Airway epithelial cell (primary cell): ENCODE results near the gene ZNF577. TPM values are rescaled to one million over a fixed set of nuclear protein-coding genes. Genes with fewer than 3 reads are reported as not detected.

Experiments used
- total RNA-seq: library from RNA; depleted of rRNA; stranded (reverse); fragments of >200 nt; gene quantifications from 2 replicates; pipeline ENCODE4 v1.2.3, GENCODE V29; 2015

ZNF577 gene
- total RNA-seq, result 2.5 and 5.0 TPM in 2 replicates

DNA sequence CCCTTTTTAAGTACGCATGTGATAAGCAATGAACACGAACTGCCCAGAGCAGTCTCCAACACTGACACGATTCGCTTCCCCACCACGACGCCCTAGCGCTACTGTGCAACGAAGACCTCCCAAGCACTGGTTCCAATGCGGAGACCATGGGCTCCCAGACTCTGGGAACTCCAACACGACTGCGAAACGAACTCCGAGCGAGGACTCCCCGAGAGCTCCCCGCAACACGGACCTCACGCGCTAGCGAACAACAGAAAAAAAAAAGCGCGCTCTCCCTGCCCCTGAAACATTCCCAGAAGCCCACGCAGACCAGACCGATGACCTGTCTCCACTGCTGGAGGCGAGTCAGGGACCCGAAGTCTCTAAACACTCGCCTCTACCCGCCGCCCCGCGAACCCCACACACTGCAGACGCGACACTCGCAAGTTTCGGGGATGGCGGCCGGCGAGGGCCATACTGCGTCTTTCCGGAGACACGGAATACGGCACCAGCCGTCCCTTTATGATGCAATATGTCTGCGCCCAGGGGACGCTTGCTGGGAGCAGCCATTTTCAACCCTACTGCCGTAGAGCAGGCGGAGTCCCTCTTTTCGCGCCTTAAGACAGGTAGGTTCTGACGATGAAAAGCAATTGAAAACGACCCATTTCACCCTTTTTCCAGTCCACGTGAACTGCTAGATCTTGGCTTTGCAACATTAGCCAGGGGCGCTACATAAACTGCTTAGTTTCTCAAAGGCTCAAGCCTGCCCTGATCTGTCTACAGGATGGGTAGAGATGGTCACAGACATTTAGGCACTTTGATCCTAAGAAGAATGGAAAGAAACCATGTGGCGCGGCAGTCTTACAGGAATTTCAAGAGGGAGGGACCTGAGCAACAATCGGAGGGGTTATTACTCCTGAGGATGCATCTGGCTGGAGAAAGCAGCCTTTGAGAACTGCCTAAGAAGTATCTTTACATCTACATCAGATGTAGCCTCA, at the start of gene ZNF577:
ZNF577 (minus strand) TSS at position 430 of the 977 bp plus-strand sequence. CDS start 7,569 bp downstream, outside the sequence.

DNA sequence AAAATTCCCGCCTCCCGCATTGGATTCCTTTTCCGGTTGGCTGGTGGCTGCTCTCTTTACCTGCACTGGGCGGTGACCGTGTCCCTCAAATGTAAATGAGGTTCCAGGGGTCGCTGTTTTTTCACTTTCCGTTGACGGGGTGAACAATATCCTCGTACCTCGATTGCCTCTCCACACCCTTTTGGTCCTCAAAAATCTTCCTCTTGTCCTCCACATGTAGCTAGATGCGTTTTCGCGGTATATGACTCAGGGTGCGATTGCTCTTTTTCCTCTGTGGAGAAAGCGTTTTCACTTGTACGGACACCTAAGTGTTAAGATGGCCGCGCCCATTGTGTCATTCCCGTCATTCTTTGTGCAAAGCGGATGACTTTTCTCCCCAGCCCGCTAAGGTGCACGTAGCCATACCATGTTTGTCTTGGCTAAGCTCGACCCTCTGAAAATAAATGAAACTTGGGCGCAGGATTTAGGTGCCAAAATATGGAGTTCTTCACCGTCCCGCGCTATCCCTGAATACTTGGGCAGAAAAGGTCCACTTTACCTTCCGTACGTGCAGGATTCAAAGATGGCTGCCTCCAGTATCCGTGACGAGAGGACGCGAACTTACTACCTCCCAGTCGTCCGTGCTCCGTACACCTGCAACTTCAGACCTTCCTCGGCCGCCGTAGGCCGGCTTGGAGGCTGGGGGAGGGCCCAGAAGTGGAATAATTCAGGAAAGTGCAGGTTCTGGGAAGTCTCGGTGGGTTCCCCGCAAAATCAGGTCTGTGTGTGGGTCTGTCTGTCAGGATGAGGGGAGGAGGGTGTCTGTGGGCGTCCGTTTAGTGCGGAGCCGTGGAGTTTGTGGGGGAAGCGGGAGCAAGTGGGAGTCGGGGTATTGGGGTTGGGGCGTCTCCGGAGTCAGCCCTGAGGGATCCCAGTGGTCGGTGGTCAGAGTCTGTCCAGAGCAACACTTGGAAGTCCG, 39.3 kb upstream of the ZNF577 start, which contains the start of gene ZNF613:
ZNF613 (plus strand) TSS at position 689 of the 958 bp plus-strand sequence. CDS start 8,749 bp downstream, outside the sequence.

DNA sequence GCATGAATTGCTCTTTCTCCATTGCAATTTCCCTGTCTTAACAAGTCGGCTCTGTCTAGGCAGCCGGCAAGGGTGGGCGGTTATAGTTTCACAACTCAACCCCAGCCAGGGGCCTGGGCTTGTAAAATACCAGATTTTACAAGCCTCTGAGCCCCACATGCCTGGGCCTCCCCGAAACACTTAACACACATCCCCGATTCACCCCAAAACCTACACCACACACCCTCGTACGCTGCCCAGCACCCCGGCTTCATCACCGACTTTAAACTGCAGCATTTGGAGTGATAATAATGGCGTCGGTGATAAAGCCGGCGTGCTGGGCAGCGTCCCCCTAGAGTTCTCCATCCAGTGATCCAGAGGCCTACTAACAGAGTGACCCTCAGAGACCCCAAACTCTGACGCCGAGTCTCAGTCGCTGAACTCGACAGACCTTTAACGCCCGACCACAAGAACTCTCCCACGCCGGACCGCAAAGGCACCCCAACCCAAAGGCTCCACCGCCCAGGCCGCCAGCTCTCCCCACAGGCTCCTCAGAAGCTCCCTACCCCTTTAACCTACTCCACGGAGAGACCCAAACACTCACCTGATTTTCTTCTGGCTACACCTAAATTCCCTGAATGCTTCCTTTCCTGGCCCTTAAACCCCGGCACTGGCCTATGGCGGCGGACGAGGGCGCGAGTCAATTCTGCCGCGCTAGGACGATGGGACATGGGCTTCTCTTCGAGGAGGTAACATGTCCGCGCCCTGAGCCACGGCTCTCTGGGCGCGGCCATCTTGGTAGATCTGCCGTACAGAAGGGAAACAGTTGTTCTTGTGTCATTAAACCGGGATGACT, 16.8 kb upstream of the ZNF577 start, which contains the start of gene ZNF649:
ZNF649 (minus strand) TSS at position 687 of the 835 bp plus-strand sequence. CDS start 4,910 bp downstream, outside the sequence.

Other genes starting within 250 kb of the ZNF577 start
- not detected in 2 replicates for gene SIGLEC14, start 241.1 kb downstream of the ZNF577 start, total RNA-seq
- gene SPACA6, start 194.6 kb downstream of the ZNF577 start, total RNA-seq, result 2.6 and 5.9 TPM in 2 replicates
- 0.42 and 0.65 TPM in 2 replicates for gene HAS1, start 164.0 kb downstream of the ZNF577 start, total RNA-seq
- gene FPR1, start 136.1 kb downstream of the ZNF577 start, total RNA-seq, result not detected in 2 replicates
- gene FPR2, start 126.8 kb downstream of the ZNF577 start, total RNA-seq, result not detected in 2 replicates
- gene FPR3, start 92.8 kb downstream of the ZNF577 start, total RNA-seq, result not detected in 2 replicates
- 4.6 and 7.0 TPM in 2 replicates for gene ZNF649, start 17.1 kb upstream of the ZNF577 start, total RNA-seq
- gene ZNF613, start 39.5 kb upstream of the ZNF577 start, total RNA-seq, result 3.1 and 9.8 TPM in 2 replicates
- 0.98 and 2.4 TPM in 2 replicates for gene ZNF350, start 98.9 kb upstream of the ZNF577 start, total RNA-seq
- 3.3 and 5.6 TPM in 2 replicates for gene ZNF615, start 120.3 kb upstream of the ZNF577 start, total RNA-seq
- gene ZNF614, start 140.4 kb upstream of the ZNF577 start, total RNA-seq, result 7.2 and 7.9 TPM in 2 replicates
- gene ZNF432, start 160.9 kb upstream of the ZNF577 start, total RNA-seq, result 2.4 and 5.6 TPM in 2 replicates
- 3.3 and 7.5 TPM in 2 replicates for gene ZNF841, start 207.8 kb upstream of the ZNF577 start, total RNA-seq